Measurements from ENCODE around the gene SLC22A8. TPM values are rescaled to one million over a fixed set of nuclear protein-coding genes. Genes with fewer than 3 reads are reported as not detected.

The SLC22A8 gene
- total and polyA plus RNA-seq, 10 of the 15 experiments (the other 5 are each of a cell fraction or from before 2014, with no cell fraction given), result not detected

GRCh38 chr11:63023222-63023814, 7.7 kb upstream of the SLC22A8 start:
- ChIA-PET POLR2A (interaction anchor here (1.2 to 1.3 kb wide), 2 partner anchors 117 to 121 kb away, joined by 4 read pairs; no protein-coding TSS in a partner anchor), SMC1A (ENCODE audit: uncharacterized antibody, unreplicated experiment) (interaction anchor here (1.3 to 7.7 kb wide), 2 partner anchors 32 to 117 kb away, joined by 3 to 116 read pairs; no protein-coding TSS in a partner anchor), RAD21 (ENCODE audit: unreplicated experiment) (interaction anchor here (0.6 to 4.7 kb wide), 6 partner anchors 15 to 120 kb away, joined by 3 to 71 read pairs (median 12); no protein-coding TSS in a partner anchor), CTCF (interaction anchor here (0.9 to 8.3 kb wide), 19 partner anchors 11 to 683 kb away, joined by 3 to 327 read pairs (median 4); no protein-coding TSS in a partner anchor)
- Histone ChIP-seq H3K4me1 (ENCODE audit: control insufficient read depth, insufficient read depth, low read length) (peaks cover 3% of the 10 kb centered on the region; the same call in 1 of the 2 replicates), H3K36me3 (ENCODE audit: control insufficient read depth in 2 of 2, insufficient read depth in 2 of 2, low read length in 1 of 2) (no peaks in the 10 kb centered on the region), H3K9ac (ENCODE audit: control insufficient read depth, insufficient read depth, low read length) (no peak overlapping the region), H2AFZ (ENCODE audit: control insufficient read depth, low read depth, low read length) (no peak overlapping the region), H3K4me3 (no peak overlapping the region), H3K4me2 (ENCODE audit: control insufficient read depth, insufficient read depth) (no peak overlapping the region), H3K27me3 (replicated peaks in 1 of 2; ENCODE audit: control insufficient read depth in 2 of 2, insufficient read depth in 2 of 2, low read length in 1 of 2) (no peaks in the 10 kb centered on the region), H3K9me3 (replicated peaks; ENCODE audit: control insufficient read depth, insufficient read depth, low read length) (no peaks in the 10 kb centered on the region), H4K20me1 (ENCODE audit: control insufficient read depth, insufficient read depth) (peaks cover 4% of the 10 kb centered on the region; the same call in 1 of the 2 replicates), H3K27ac (ENCODE audit: control insufficient read depth, insufficient read depth) (no peak overlapping the region), H3K79me2 (ENCODE audit: control insufficient read depth, insufficient read depth, low read length) (no peaks in the 10 kb centered on the region)
- no peak for ATAC-seq
- BruUV-seq (replicated peaks), result no TSS peak
- FAIRE-seq, result no peak
- 54% methylated on average over 11 of the region's 11 CpGs for WGBS (ENCODE audit: insufficient coverage, insufficient replicate concordance, low lambda C conversion rate, missing lambda C conversion rate)
- intact Hi-C loops (cut with micrococcal nuclease; ENCODE audit: unreplicated experiment) (no loop called here), in situ Hi-C loops (cut with MboI) (loop anchor here (5.0 kb wide), 1 partner anchor 116 kb away; no protein-coding TSS in a partner anchor)
- TF ChIP-seq, protein P1, sequence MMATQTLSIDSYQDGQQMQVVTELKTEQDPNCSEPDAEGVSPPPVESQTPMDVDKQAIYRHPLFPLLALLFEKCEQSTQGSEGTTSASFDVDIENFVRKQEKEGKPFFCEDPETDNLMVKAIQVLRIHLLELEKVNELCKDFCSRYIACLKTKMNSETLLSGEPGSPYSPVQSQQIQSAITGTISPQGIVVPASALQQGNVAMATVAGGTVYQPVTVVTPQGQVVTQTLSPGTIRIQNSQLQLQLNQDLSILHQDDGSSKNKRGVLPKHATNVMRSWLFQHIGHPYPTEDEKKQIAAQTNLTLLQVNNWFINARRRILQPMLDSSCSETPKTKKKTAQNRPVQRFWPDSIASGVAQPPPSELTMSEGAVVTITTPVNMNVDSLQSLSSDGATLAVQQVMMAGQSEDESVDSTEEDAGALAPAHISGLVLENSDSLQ (IDR thresholded peaks at IDR 0.05), result no peak
- DNase-seq (ENCODE audit: low read depth, low spot score), result no peak

DNA sequence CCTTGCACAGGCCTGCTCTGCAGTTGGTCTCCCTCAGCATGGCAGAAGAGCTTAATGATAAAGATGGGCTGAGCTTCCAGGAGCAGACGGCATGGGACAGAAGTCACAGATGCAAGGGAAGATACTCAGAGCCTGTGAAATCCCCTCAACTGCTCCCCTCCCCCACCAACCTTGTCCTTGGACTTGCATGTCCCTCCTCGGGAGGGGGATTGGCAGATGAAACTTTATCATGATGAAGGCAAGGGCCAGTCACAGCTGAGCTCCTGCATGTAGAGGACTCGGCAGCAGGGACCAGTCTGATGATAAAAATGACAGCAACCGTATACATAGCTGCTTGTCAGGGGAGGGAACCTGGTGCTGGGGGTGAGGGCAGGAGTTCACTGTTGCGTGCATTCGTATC, 6.8 kb upstream of the SLC22A8 start:
- Histone ChIP-seq H3K4me1 (ENCODE audit: control insufficient read depth, insufficient read depth, low read length) (peaks cover 3% of the 10 kb centered on the region; the same call in 1 of the 2 replicates), H3K79me2 (ENCODE audit: control insufficient read depth, insufficient read depth, low read length) (no peaks in the 10 kb centered on the region), H4K20me1 (ENCODE audit: control insufficient read depth, insufficient read depth) (peaks cover 4% of the 10 kb centered on the region; the same call in 1 of the 2 replicates), H3K4me3 (no peak overlapping the region), H3K9ac (ENCODE audit: control insufficient read depth, insufficient read depth, low read length) (no peak overlapping the region), H2AFZ (ENCODE audit: control insufficient read depth, low read depth, low read length) (no peak overlapping the region), H3K9me3 (replicated peaks; ENCODE audit: control insufficient read depth, insufficient read depth, low read length) (no peaks in the 10 kb centered on the region), H3K27me3 (replicated peaks in 1 of 2; ENCODE audit: control insufficient read depth in 2 of 2, insufficient read depth in 2 of 2, low read length in 1 of 2) (peaks cover 0 to 4% of the 10 kb centered on the region in 2 experiments; a peak in 1 of 4 replicates), H3K36me3 (ENCODE audit: control insufficient read depth in 2 of 2, insufficient read depth in 2 of 2, low read length in 1 of 2) (no peaks in the 10 kb centered on the region), H3K27ac (ENCODE audit: control insufficient read depth, insufficient read depth) (no peak overlapping the region), H3K4me2 (ENCODE audit: control insufficient read depth, insufficient read depth) (no peak overlapping the region)
- SMC1A ChIA-PET (ENCODE audit: uncharacterized antibody, unreplicated experiment), result interaction anchor here (1.3 to 7.7 kb wide), 3 partner anchors 32 to 191 kb away, joined by 3 to 116 read pairs (median 3); no protein-coding TSS in a partner anchor
- no TSS peak for BruUV-seq (replicated peaks)
- intact Hi-C loops (cut with micrococcal nuclease; ENCODE audit: unreplicated experiment), result no loop called here
- no peak for DNase-seq (ENCODE audit: low read depth, low spot score)
- FAIRE-seq, result no peak
- in situ Hi-C loops (cut with MboI), result loop anchor here (5.0 kb wide), 1 partner anchor 115 kb away; no protein-coding TSS in a partner anchor
- POLR2A ChIA-PET, result interaction anchor here (1.3 kb wide), 1 partner anchor 117 kb away, joined by 3 read pairs; no protein-coding TSS in a partner anchor
- CTCF ChIA-PET, result interaction anchor here (0.7 to 8.3 kb wide), 12 partner anchors 9 to 627 kb away, joined by 3 to 327 read pairs (median 6); no protein-coding TSS in a partner anchor
- ATAC-seq, result no peak
- 17% methylated on average over 6 of the region's 6 CpGs for WGBS (ENCODE audit: insufficient coverage, insufficient replicate concordance, low lambda C conversion rate, missing lambda C conversion rate)
- RAD21 ChIA-PET (ENCODE audit: unreplicated experiment), result interaction anchor here (1.0 to 4.7 kb wide), 6 partner anchors 14 to 119 kb away, joined by 3 to 71 read pairs (median 12); no protein-coding TSS in a partner anchor
- TF ChIP-seq TCF12 (IDR thresholded peaks at IDR 0.05; ENCODE audit: low read depth, low read length) (no peak), SMC3 (IDR thresholded peaks at IDR 0.05; ENCODE audit: borderline replicate concordance, low read length) (no peak), MAX (IDR thresholded peaks at IDR 0.05; ENCODE audit: low read depth, low read length) (no peak), JUND (IDR thresholded peaks at IDR 0.05; ENCODE audit: low read depth, low read length) (no peak), ZNF622 (IDR thresholded peaks at IDR 0.05) (no peak), IKZF2 (IDR thresholded peaks at IDR 0.05) (no peak)
- TF ChIP-seq, protein P2, sequence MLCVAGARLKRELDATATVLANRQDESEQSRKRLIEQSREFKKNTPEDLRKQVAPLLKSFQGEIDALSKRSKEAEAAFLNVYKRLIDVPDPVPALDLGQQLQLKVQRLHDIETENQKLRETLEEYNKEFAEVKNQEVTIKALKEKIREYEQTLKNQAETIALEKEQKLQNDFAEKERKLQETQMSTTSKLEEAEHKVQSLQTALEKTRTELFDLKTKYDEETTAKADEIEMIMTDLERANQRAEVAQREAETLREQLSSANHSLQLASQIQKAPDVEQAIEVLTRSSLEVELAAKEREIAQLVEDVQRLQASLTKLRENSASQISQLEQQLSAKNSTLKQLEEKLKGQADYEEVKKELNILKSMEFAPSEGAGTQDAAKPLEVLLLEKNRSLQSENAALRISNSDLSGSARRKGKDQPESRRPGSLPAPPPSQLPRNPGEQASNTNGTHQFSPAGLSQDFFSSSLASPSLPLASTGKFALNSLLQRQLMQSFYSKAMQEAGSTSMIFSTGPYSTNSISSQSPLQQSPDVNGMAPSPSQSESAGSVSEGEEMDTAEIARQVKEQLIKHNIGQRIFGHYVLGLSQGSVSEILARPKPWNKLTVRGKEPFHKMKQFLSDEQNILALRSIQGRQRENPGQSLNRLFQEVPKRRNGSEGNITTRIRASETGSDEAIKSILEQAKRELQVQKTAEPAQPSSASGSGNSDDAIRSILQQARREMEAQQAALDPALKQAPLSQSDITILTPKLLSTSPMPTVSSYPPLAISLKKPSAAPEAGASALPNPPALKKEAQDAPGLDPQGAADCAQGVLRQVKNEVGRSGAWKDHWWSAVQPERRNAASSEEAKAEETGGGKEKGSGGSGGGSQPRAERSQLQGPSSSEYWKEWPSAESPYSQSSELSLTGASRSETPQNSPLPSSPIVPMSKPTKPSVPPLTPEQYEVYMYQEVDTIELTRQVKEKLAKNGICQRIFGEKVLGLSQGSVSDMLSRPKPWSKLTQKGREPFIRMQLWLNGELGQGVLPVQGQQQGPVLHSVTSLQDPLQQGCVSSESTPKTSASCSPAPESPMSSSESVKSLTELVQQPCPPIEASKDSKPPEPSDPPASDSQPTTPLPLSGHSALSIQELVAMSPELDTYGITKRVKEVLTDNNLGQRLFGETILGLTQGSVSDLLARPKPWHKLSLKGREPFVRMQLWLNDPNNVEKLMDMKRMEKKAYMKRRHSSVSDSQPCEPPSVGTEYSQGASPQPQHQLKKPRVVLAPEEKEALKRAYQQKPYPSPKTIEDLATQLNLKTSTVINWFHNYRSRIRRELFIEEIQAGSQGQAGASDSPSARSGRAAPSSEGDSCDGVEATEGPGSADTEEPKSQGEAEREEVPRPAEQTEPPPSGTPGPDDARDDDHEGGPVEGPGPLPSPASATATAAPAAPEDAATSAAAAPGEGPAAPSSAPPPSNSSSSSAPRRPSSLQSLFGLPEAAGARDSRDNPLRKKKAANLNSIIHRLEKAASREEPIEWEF (IDR thresholded peaks at IDR 0.05; ENCODE audit: insufficient replicate concordance, low read depth, low read length), result no peak
